IPS DF 4.7 (cell line): ENCODE results near the gene MAST4.
"Not testable (repeated sequence)": the region's sequence is repeated elsewhere in the genome, so short reads cannot be mapped to it uniquely, and the experiment has no call there.

Source experiments
- DNase-seq: peaks from one replicate; pipeline ENCODE4 v3.0.0-alpha.2; 2013; ENCODE audit warnings: low spot score; ENCODE audit errors: extremely low read depth

Gene MAST4

GRCh38 chr5:67152400-67152799, 556.2 kb downstream of the MAST4 start:
- no peak for DNase-seq

DNA sequence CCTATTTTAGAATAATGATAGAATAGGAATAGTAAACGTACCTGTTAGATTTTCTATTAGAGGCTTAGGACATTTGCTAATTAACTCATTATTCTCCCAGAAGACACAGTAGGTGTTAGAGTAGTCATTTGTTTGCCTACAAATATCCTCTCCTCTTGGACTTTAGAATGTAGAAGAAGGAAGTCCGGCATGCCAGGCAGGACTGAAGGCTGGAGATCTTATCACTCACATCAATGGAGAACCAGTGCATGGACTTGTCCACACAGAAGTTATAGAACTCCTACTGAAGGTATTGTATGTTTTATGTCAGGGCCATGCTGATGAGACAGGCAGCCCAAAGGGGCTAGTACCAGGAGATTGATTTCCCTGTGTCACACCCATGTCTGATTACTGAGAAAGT, 557.1 kb downstream of the MAST4 start:
- DNase-seq, result no peak

- DNase-seq, result no peak
Observed at GRCh38 chr5:67154556-67155206, 558.5 kb downstream of the MAST4 start.

DNA sequence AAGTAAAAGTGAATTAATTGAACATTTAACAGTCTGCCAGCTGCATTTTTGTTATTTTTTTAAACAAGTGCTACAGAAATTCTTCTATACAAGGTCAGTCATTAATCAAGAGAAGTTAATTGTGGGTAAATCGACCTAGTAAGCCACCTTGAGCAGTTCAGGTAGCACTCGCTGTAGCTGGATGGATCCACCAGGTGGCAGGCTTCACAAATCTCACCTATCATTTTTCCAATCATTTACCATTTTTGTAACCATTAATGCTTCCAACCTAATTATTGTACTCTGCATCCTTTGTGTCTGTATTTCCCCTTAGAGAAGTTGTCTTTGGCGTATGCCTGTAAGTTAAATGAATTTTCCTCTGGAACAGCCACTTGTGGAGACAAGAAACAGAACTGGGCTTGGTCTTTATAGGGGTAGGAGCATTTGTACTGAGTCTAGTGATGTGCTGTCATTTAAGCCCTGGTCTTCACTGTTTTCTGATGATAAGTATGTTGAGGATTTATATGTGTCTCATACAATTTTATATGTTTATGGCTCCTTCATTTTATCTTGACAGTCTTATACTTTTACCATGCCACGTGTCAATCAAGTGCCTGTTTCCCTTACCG, 560.9 kb downstream of the MAST4 start:
- no peak for DNase-seq

- no peak for DNase-seq
Observed at GRCh38 chr5:67160272-67160671, 564.1 kb downstream of the MAST4 start.

DNA sequence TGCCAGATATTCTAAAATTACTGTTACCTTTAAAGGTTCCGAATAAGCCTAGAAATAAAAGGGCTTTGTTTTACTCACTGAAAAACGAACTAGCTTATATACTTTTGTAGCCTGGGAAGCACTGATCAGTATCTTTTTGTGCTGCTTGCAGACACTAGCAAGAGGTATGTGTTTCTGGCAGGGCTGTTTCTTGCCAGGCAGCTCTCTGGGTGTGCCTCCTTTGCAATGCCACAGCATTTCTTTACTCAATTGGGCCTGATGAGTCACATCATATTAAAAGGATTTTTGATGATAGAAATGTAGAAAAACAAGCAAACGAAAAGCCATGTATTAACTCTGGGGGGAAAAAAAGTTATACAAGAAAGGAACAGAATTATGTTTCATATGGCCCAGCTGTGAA, 564.8 kb downstream of the MAST4 start:
- DNase-seq, result no peak

- DNase-seq, result no peak
Observed at GRCh38 chr5:67161767-67162166, 565.6 kb downstream of the MAST4 start.

DNA sequence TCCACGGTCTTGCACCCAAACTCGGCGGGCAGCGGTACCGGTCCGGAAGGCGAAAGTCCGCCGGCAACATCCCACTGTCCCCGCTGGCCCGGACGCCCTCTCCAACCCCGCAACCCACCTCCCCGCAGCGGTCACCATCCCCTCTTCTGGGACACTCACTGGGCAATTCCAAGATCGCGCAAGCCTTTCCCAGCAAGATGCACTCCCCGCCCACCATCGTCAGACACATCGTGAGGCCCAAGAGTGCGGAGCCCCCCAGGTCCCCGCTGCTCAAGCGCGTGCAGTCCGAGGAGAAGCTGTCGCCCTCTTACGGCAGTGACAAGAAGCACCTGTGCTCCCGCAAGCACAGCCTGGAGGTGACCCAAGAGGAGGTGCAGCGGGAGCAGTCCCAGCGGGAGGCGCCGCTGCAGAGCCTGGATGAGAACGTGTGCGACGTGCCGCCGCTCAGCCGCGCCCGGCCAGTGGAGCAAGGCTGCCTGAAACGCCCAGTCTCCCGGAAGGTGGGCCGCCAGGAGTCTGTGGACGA, 567.1 kb downstream of the MAST4 start:
- DNase-seq, result no peak

DNA sequence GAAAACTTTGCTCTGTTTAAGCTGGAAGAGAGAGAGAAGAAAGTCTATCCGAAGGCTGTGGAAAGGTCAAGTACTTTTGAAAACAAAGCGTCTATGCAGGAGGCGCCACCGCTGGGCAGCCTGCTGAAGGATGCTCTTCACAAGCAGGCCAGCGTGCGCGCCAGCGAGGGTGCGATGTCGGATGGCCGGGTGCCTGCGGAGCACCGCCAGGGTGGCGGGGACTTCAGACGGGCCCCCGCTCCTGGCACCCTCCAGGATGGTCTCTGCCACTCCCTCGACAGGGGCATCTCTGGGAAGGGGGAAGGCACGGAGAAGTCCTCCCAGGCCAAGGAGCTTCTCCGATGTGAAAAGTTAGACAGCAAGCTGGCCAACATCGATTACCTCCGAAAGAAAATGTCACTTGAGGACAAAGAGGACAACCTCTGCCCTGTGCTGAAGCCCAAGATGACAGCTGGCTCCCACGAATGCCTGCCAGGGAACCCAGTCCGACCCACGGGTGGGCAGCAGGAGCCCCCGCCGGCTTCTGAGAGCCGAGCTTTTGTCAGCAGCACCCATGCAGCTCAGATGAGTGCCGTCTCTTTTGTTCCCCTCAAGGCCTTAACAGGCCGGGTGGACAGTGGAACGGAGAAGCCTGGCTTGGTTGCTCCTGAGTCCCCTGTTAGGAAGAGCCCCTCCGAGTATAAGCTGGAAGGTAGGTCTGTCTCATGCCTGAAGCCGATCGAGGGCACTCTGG, 567.8 kb downstream of the MAST4 start:
- DNase-seq, result no peak

DNA sequence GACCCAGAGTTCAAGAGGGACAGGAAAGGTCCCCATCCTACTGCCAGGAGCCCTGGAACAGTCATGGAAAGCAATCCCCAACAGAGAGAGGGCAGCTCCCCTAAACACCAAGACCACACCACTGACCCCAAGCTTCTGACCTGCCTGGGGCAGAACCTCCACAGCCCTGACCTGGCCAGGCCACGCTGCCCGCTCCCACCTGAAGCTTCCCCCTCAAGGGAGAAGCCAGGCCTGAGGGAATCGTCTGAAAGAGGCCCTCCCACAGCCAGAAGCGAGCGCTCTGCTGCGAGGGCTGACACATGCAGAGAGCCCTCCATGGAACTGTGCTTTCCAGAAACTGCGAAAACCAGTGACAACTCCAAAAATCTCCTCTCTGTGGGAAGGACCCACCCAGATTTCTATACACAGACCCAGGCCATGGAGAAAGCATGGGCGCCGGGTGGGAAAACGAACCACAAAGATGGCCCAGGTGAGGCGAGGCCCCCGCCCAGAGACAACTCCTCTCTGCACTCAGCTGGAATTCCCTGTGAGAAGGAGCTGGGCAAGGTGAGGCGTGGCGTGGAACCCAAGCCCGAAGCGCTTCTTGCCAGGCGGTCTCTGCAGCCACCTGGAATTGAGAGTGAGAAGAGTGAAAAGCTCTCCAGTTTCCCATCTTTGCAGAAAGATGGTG, 568.8 kb downstream of the MAST4 start:
- DNase-seq, result no peak

- DNase-seq, result peak; percentile 46
Observed at GRCh38 chr5:67165526-67166459, 569.6 kb downstream of the MAST4 start.

- no peak for DNase-seq
Observed at GRCh38 chr5:67166460-67167285, 570.5 kb downstream of the MAST4 start.

GRCh38 chr5:67168069-67168468, 571.9 kb downstream of the MAST4 start:
- no peak for DNase-seq

- no peak for DNase-seq
Observed at GRCh38 chr5:67170767-67171166, 574.6 kb downstream of the MAST4 start.

DNA sequence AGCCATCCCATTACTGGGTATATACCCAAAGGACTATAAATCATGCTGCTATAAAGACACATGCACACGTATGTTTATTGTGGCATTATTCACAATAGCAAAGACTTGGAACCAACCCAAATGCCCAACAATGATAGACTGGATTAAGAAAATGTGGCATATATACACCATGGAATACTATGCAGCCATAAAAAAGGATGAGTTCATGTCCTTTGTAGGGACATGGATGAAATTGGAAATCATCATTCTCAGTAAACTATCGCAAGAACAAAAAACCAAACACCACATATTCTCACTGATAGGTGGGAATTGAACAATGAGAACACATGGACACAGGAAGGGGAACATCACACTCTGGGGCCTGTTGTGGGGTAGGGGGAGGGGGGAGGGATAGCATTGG, 577.2 kb downstream of the MAST4 start:
- DNase-seq, result not testable (repeated sequence)

- DNase-seq, result no peak
Observed at GRCh38 chr5:67173959-67174358, 577.8 kb downstream of the MAST4 start.

DNA sequence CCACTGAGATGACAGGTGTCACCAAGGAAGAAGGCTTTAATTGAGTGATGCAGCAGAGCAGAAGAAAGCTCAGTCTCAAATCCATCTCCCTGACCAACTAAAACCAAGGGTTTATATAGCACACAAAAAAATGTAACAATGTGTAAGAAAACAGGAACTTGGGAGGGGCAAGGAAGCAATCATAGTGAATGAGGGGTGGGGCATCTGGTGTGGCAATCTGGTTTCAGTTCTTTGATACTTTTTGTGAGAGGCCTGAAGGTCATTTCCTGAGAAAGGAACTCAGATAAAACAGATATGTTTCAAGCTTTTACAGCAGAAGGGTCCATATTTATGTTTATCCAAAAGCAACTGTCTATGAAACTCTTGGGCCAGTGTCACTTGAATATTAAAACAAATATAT, 580.7 kb downstream of the MAST4 start:
- DNase-seq, result no peak

DNA sequence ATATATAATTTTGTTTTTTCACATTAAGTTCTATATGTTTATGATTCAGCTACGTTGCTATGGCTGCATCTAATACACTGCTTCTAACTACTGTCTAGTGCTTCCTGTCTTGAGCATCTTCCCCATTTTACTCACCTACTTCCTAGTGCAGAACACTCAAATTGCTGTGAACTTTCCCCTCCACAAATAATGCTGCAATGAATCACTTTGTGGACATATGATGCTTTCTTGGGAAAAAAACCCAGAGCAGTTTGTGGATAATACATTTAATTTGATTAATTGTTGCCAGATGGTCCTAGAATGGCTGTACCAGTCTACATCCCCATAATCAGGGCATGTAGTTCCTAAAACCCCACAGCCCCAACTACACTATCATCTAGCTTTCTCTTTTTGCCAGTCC, 581.9 kb downstream of the MAST4 start:
- no peak for DNase-seq

DNA sequence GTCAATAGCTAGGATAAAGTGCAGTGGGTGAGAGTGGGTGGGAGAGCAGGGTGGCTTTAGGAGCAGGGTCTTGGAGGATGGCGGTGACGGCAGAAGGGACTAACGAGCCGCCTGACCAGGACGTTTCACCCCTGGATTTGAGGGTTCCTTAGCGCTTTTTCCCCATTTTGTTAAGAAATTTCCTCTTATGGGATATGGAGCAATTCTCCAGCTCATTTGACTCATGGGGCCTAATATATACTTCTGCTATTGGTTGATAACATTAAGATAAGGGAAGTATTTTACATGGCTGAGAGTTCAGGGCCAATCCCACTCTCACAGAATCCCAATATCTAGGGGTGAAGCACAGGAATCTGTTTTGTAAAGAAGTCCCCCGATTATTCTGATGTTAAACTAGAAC, 582.8 kb downstream of the MAST4 start:
- DNase-seq, result no peak
